HCT116 (cell line): ENCODE results near the gene DPM2.

Experiments
- CEBPB ChIP-seq: IDR thresholded peaks from 2 replicates; pipeline ENCODE4 v1.6.1; 2012; ENCODE audit warnings: low read depth
- CTCF ChIP-seq, 3 experiments: fragments of 200-600 bp in 1 of 3; sonication (generic) in 1 of 3; IDR thresholded peaks in 2 of 3; conservative IDR thresholded peaks in 1 of 3; 2 replicates each; pipeline ENCODE4 v1.5.1; 2012 to 2017; ENCODE audit warnings: low read depth in 2 of 3, low read length in 2 of 3, antibody characterized with exemption in 1 of 3, borderline replicate concordance in 1 of 3, control low read depth in 1 of 3, mild to moderate bottlenecking in 1 of 3, mixed read lengths in 1 of 3, mixed run types in 1 of 3, moderate library complexity in 1 of 3; ENCODE audit not compliant: insufficient read depth in 1 of 3
- EZH2 ChIP-seq: fragments of 200-600 bp; sonication (generic); IDR thresholded peaks from 2 replicates; pipeline ENCODE4 v1.6.1; 2017; ENCODE audit warnings: antibody characterized with exemption, mixed run types
- POLR2A ChIP-seq: IDR thresholded peaks from 2 replicates; pipeline ENCODE4 v1.7.0; 2011; ENCODE audit warnings: borderline replicate concordance; ENCODE audit not compliant: insufficient read depth, insufficient read length; ENCODE audit errors: extremely low read depth
- POLR2AphosphoS5 ChIP-seq: IDR thresholded peaks from 2 replicates; pipeline ENCODE4 v1.6.1; 2011; ENCODE audit warnings: mild to moderate bottlenecking, low read depth, low read length, moderate library complexity
- REST ChIP-seq: IDR thresholded peaks from 2 replicates; pipeline ENCODE4 v1.6.1; 2012; ENCODE audit warnings: low read depth
- SP1 ChIP-seq: IDR thresholded peaks from 2 replicates; pipeline ENCODE4 v1.6.1; 2012; ENCODE audit warnings: low read depth
- ZBTB33 ChIP-seq: IDR thresholded peaks from 2 replicates; pipeline ENCODE4 v1.6.1; 2011; ENCODE audit warnings: mild to moderate bottlenecking, low read length, moderate library complexity; ENCODE audit not compliant: insufficient replicate concordance; ENCODE audit errors: extremely low read depth
- ZNF274 ChIP-seq: fragments of 200-500 bp; sonication (Bioruptor generic); IDR thresholded peaks from 2 replicates; pipeline ENCODE4 v1.6.1; 2014; ENCODE audit warnings: mild to moderate bottlenecking, low read depth, low read length, inconsistent platforms

GRCh38 chr9:127893392-127893791 is 44.3 kb downstream of the DPM2 start:
- TF ChIP-seq POLR2AphosphoS5 (no peak), CTCF (IDR thresholded peaks at IDR 0.05 in 2 of 3, conservative IDR thresholded peaks at IDR 0.05 in 1 of 3; ENCODE audit: borderline replicate concordance in 1 of 3, insufficient read depth in 1 of 3, low read depth in 2 of 3, low read length in 2 of 3) (no peak), EZH2 (no peak), ZBTB33 (no peak), CEBPB (no peak), REST (no peak), ZNF274 (no peak), SP1 (no peak), POLR2A (no peak)
